Measurements from ENCODE around the gene AGMO.

Gene AGMO

DNA sequence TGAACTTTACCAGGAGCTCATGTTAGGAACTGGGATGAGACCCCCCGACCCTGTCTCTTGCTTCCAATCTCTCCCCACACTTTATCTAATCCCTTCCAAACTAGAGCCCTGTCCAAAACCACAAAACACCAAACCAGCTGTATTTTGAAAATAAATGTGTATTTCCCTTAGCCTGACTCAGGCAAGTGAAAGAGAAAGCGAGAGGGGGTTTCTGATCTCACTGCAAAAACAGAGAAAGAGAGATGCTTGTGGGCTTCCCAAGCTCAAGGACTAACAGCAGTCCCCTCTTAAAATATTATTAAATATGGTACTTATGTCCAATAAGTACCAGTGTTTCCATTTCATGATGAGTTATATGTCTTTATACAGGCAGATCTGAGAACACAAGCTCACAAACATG, 122.0 kb downstream of the AGMO start:
- H3K79me2 ChIP-seq (ENCODE audit: insufficient read depth, low read length): no peaks in the 10 kb centered on the region
- no peak overlapping the region for H2AFZ ChIP-seq (ENCODE audit: low read depth, low read length, severe bottlenecking)
- no peak overlapping the region for H3K27ac ChIP-seq (ENCODE audit: low read depth, low read length)
- no peak overlapping the region for H3K4me2 ChIP-seq (ENCODE audit: low read depth, low read length, poor library complexity, severe bottlenecking)
- no peaks in the 10 kb centered on the region for H3K36me3 ChIP-seq (ENCODE audit: low read length)
- H3F3A ChIP-seq (ENCODE audit: insufficient read depth): no peaks in the 10 kb centered on the region
- no peaks in the 10 kb centered on the region for H3K9me3 ChIP-seq (ENCODE audit: insufficient read depth, low read length)
- H3K9me2 ChIP-seq (replicated peaks; ENCODE audit: insufficient read depth, low read length): no peaks in the 10 kb centered on the region
- H3K9ac ChIP-seq (ENCODE audit: low read length): no peak overlapping the region
- H4K20me1 ChIP-seq (ENCODE audit: low read depth, low read length): no peaks in the 10 kb centered on the region
- no peak overlapping the region for H3K4me3 ChIP-seq (ENCODE audit: insufficient read depth, low read length, poor library complexity, severe bottlenecking)
- no peaks in the 10 kb centered on the region for H3K27me3 ChIP-seq (ENCODE audit: low read length)
- TF ChIP-seq EZH2phosphoT487 (conservative IDR thresholded peaks at IDR 0.05; ENCODE audit: low read length): no peak
- TF ChIP-seq CTCF (IDR thresholded peaks at IDR 0.05; ENCODE audit: insufficient read depth, low read length, poor library complexity, severe bottlenecking): no peak

GRCh38 chr7:15433151-15433550, 128.7 kb downstream of the AGMO start:
- Histone ChIP-seq H3F3A (ENCODE audit: insufficient read depth) (no peaks in the 10 kb centered on the region), H3K36me3 (ENCODE audit: low read length) (no peaks in the 10 kb centered on the region), H3K9me2 (replicated peaks; ENCODE audit: insufficient read depth, low read length) (no peaks in the 10 kb centered on the region), H3K9me3 (ENCODE audit: insufficient read depth, low read length) (no peaks in the 10 kb centered on the region), H4K20me1 (ENCODE audit: low read depth, low read length) (no peaks in the 10 kb centered on the region), H3K4me3 (ENCODE audit: insufficient read depth, low read length, poor library complexity, severe bottlenecking) (no peak overlapping the region), H2AFZ (ENCODE audit: low read depth, low read length, severe bottlenecking) (no peak overlapping the region), H3K79me2 (ENCODE audit: insufficient read depth, low read length) (no peaks in the 10 kb centered on the region), H3K27ac (ENCODE audit: low read depth, low read length) (no peak overlapping the region), H3K27me3 (ENCODE audit: low read length) (no peaks in the 10 kb centered on the region), H3K4me2 (ENCODE audit: low read depth, low read length, poor library complexity, severe bottlenecking) (no peak overlapping the region), H3K9ac (ENCODE audit: low read length) (no peak overlapping the region)
- TF ChIP-seq CTCF (IDR thresholded peaks at IDR 0.05; ENCODE audit: insufficient read depth, low read length, poor library complexity, severe bottlenecking): no peak
- TF ChIP-seq EZH2phosphoT487 (conservative IDR thresholded peaks at IDR 0.05; ENCODE audit: low read length): no peak

DNA sequence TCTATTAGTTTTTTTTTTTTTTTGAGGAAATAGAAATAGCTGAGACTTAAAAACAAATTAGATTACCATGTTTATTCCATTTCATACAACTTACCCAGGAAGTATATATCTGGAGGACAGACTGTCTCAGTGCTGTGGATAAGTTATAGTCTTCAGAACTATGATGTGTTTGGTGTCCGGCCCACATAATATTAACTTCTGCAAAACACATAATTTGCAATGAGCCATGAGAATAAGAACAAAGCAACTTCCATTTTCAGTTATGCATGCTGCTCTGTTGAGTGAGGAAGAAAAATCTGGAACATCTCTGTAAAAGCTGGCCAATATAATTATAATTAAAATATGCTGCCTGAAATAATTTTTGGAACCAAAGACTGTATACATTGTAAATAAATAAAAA, 130.9 kb downstream of the AGMO start:
- TF ChIP-seq EZH2phosphoT487 (conservative IDR thresholded peaks at IDR 0.05; ENCODE audit: low read length): no peak
- no peak for TF ChIP-seq CTCF (IDR thresholded peaks at IDR 0.05; ENCODE audit: insufficient read depth, low read length, poor library complexity, severe bottlenecking)
- H3K9ac ChIP-seq (ENCODE audit: low read length): no peak overlapping the region
- H3K79me2 ChIP-seq (ENCODE audit: insufficient read depth, low read length): no peaks in the 10 kb centered on the region
- H4K20me1 ChIP-seq (ENCODE audit: low read depth, low read length): no peaks in the 10 kb centered on the region
- no peak overlapping the region for H3K4me2 ChIP-seq (ENCODE audit: low read depth, low read length, poor library complexity, severe bottlenecking)
- no peaks in the 10 kb centered on the region for H3K27me3 ChIP-seq (ENCODE audit: low read length)
- H3K36me3 ChIP-seq (ENCODE audit: low read length): no peaks in the 10 kb centered on the region
- no peaks in the 10 kb centered on the region for H3K9me2 ChIP-seq (replicated peaks; ENCODE audit: insufficient read depth, low read length)
- H3K9me3 ChIP-seq (ENCODE audit: insufficient read depth, low read length): no peaks in the 10 kb centered on the region
- H3F3A ChIP-seq (ENCODE audit: insufficient read depth): no peaks in the 10 kb centered on the region
- H2AFZ ChIP-seq (ENCODE audit: low read depth, low read length, severe bottlenecking): no peak overlapping the region
- no peak overlapping the region for H3K4me3 ChIP-seq (ENCODE audit: insufficient read depth, low read length, poor library complexity, severe bottlenecking)
- no peak overlapping the region for H3K27ac ChIP-seq (ENCODE audit: low read depth, low read length)

DNA sequence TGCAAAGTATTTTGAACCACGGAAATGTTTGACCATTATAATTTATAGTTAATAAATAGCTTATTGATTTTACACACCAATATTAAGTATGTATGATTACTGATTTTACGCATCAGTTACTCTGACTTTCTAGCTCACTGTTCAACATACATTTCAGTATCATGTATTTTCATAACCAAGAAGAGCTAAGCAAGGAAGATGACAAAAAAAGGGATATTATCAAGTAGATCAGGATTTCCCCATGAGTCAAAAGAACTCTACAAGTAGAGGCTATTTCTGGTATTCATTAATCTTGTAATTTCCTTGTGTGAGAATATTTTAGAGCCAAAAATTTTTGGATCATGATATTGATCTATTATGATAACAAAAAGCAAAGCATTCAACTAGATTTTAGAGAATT, 131.6 kb downstream of the AGMO start:
- Histone ChIP-seq H3K9me3 (ENCODE audit: insufficient read depth, low read length) (no peaks in the 10 kb centered on the region), H3K27me3 (ENCODE audit: low read length) (no peaks in the 10 kb centered on the region), H3K9me2 (replicated peaks; ENCODE audit: insufficient read depth, low read length) (no peaks in the 10 kb centered on the region), H3K79me2 (ENCODE audit: insufficient read depth, low read length) (no peaks in the 10 kb centered on the region), H3K36me3 (ENCODE audit: low read length) (no peaks in the 10 kb centered on the region), H3K27ac (ENCODE audit: low read depth, low read length) (no peak overlapping the region), H4K20me1 (ENCODE audit: low read depth, low read length) (no peaks in the 10 kb centered on the region), H3K4me2 (ENCODE audit: low read depth, low read length, poor library complexity, severe bottlenecking) (no peak overlapping the region), H3F3A (ENCODE audit: insufficient read depth) (no peaks in the 10 kb centered on the region), H3K4me3 (ENCODE audit: insufficient read depth, low read length, poor library complexity, severe bottlenecking) (no peak overlapping the region), H3K9ac (ENCODE audit: low read length) (no peak overlapping the region), H2AFZ (ENCODE audit: low read depth, low read length, severe bottlenecking) (no peak overlapping the region)
- no peak for TF ChIP-seq CTCF (IDR thresholded peaks at IDR 0.05; ENCODE audit: insufficient read depth, low read length, poor library complexity, severe bottlenecking)
- no peak for TF ChIP-seq EZH2phosphoT487 (conservative IDR thresholded peaks at IDR 0.05; ENCODE audit: low read length)

Measured in SU-DHL-6 (cell line).